Measurements from ENCODE around the gene NLRP9.

NLRP9 gene

GRCh38 chr19:55703790-55704215 is 34.4 kb downstream of the NLRP9 start:
- peak; percentile 10 for DNase-seq

GRCh38 chr19:55702131-55702627 is 36.0 kb downstream of the NLRP9 start:
- DNase-seq = no peak

GRCh38 chr19:55700813-55701212 is 37.4 kb downstream of the NLRP9 start:
- DNase-seq = no peak

- no peak for DNase-seq
Measured at GRCh38 chr19:55699221-55699620, 39.0 kb downstream of the NLRP9 start.

- DNase-seq = no peak
Measured at GRCh38 chr19:55698256-55698655, 39.9 kb downstream of the NLRP9 start.

GRCh38 chr19:55697698-55698097 is 40.5 kb downstream of the NLRP9 start:
- DNase-seq = no peak

- no peak for DNase-seq
Measured at GRCh38 chr19:55697069-55697440, 41.1 kb downstream of the NLRP9 start.

GRCh38 chr19:55696301-55697068 is 41.7 kb downstream of the NLRP9 start:
- DNase-seq = no peak

- DNase-seq = no peak
Measured at GRCh38 chr19:55695511-55696290, 42.5 kb downstream of the NLRP9 start.

GRCh38 chr19:55694656-55695491 is 43.3 kb downstream of the NLRP9 start:
- no peak for DNase-seq

- DNase-seq = no peak
Measured at GRCh38 chr19:55694241-55694655, 44.0 kb downstream of the NLRP9 start.

GRCh38 chr19:55693336-55693974 is 44.7 kb downstream of the NLRP9 start:
- no peak for DNase-seq

GRCh38 chr19:55692681-55693081 is 45.5 kb downstream of the NLRP9 start:
- DNase-seq = no peak

- DNase-seq = no peak
Measured at GRCh38 chr19:55691561-55692481, 46.4 kb downstream of the NLRP9 start.

GRCh38 chr19:55690769-55691545 is 47.2 kb downstream of the NLRP9 start:
- DNase-seq = no peak

- DNase-seq = no peak
Measured at GRCh38 chr19:55690109-55690768, 48.0 kb downstream of the NLRP9 start.

- DNase-seq = no peak
Measured at GRCh38 chr19:55689411-55690108, 48.6 kb downstream of the NLRP9 start.

- no peak for DNase-seq
Measured at GRCh38 chr19:55688422-55689218, 49.6 kb downstream of the NLRP9 start.
